A549 (cell line): ENCODE measurements around the gene AUTS2. TPM values are rescaled to one million over a fixed set of nuclear protein-coding genes. Genes with fewer than 3 reads are reported as not detected.

Experiments
- ATAC-seq, 2 experiments: fragments of 200-7000 bp in 1 of 2; fragments of >200 bp in 1 of 2; cut with Nextera tagmentation in 1 of 2; cut with Tn5 transposase in 1 of 2; 3 replicates each; pipeline versions ENCODE4 v1.8.0 to v1.9.1; 2018 to 2020; ENCODE audit warnings: mild to moderate bottlenecking in 1 of 2, moderate library complexity in 1 of 2
- CTCF ChIA-PET: fragments of 300-600 bp; sonication (Branson Sonifier 250); formaldehyde crosslinking; extraction: SDS; loops from one replicate; lab custom pipeline; 2021; ENCODE audit warnings: antibody characterized with exemption, inconsistent platforms; lab: Yijun Ruan, JAX
- POLR2A ChIA-PET: fragments of 350-600 bp; formaldehyde crosslinking; extraction: SDS; loops from one replicate; lab custom pipeline; 2021; ENCODE audit warnings: antibody characterized with exemption, inconsistent platforms; lab: Yijun Ruan, JAX
- DNase-seq, 2 experiments: peaks; one replicate each; pipeline versions ENCODE4 v3.0.0 to v3.0.0-alpha.2; 2011 to 2016; ENCODE audit warnings: low read depth in 1 of 2, low spot score in 1 of 2
- FAIRE-seq: peaks from 2 replicates; lab custom pipeline; 2011; peaks lifted over from hg19 to GRCh38; lab: Jason Lieb, UNC
- H3K27ac ChIP-seq, 2 experiments: fragments of >200 bp; sonication (Bioruptor Twin); formaldehyde crosslinking; 3 replicates each; pipeline ENCODE4 v1.5.1; 2016 to 2017
- H3K4me1 ChIP-seq: fragments of >200 bp; sonication (Bioruptor Twin); formaldehyde crosslinking; 3 replicates; pipeline ENCODE4 v1.6.1; 2016
- H3K4me2 ChIP-seq: fragments of >200 bp; sonication (Bioruptor Twin); formaldehyde crosslinking; 3 replicates; pipeline ENCODE4 v1.6.1; 2016
- H3K4me3 ChIP-seq: fragments of >200 bp; sonication (Bioruptor Twin); formaldehyde crosslinking; 3 replicates; pipeline ENCODE4 v1.5.1; 2016
- H3K9me3 ChIP-seq: fragments of >200 bp; sonication (Bioruptor Twin); formaldehyde crosslinking; 3 replicates; pipeline ENCODE4 v1.6.1; 2016
- CBX8 ChIP-seq: fragments of 200-600 bp; sonication (generic); IDR thresholded peaks from 2 replicates; pipeline ENCODE4 v1.6.1; 2016
- CHD2 ChIP-seq: fragments of 150-350 bp; IDR thresholded peaks from 2 replicates; pipeline ENCODE4 v1.6.1; 2014; ENCODE audit warnings: low read length; ENCODE audit not compliant: partially characterized antibody
- EHMT2 ChIP-seq: fragments of 200-600 bp; sonication (generic); IDR thresholded peaks from 2 replicates; pipeline ENCODE4 v1.6.1; 2016; ENCODE audit warnings: antibody characterized with exemption, low read depth, mild to moderate bottlenecking, moderate library complexity
- ELK1 ChIP-seq: fragments of 150-350 bp; IDR thresholded peaks from 2 replicates; pipeline ENCODE4 v1.6.1; 2014; ENCODE audit warnings: low read depth, mild to moderate bottlenecking, low read length
- FOSB ChIP-seq: fragments of 250-450 bp; sonication (Bioruptor Pico); IDR thresholded peaks from 2 replicates; pipeline ENCODE4 v1.5.0; 2020; ENCODE audit warnings: mild to moderate bottlenecking, moderate library complexity
- GATA3 ChIP-seq: IDR thresholded peaks from 2 replicates; pipeline ENCODE4 v1.6.1; 2012; ENCODE audit warnings: borderline replicate concordance
- HEYL ChIP-seq: fragments of 250-450 bp; sonication (Bioruptor Pico); IDR thresholded peaks from 2 replicates; pipeline ENCODE4 v1.8.0; 2021; ENCODE audit warnings: mild to moderate bottlenecking, moderate library complexity
- JUNB ChIP-seq: fragments of >200 bp; sonication (Bioruptor Twin); formaldehyde crosslinking; IDR thresholded peaks from 2 replicates; pipeline ENCODE4 v1.6.1; 2016
- MAFK ChIP-seq: fragments of 450-650 bp; IDR thresholded peaks from 2 replicates; pipeline ENCODE4 v1.6.1; 2014; ENCODE audit not compliant: partially characterized antibody
- MYC ChIP-seq: IDR thresholded peaks from 2 replicates; pipeline ENCODE4 v1.6.1; 2012; ENCODE audit warnings: mild to moderate bottlenecking, inconsistent platforms, low read length, improper control_type of control experiment, borderline replicate concordance
- NR3C1 ChIP-seq: fragments of >200 bp; sonication (Bioruptor Twin); formaldehyde crosslinking; IDR thresholded peaks from 3 replicates; pipeline ENCODE4 v1.6.1; 2017
- RARB ChIP-seq: fragments of 250-450 bp; sonication (Bioruptor Pico); IDR thresholded peaks from 2 replicates; pipeline ENCODE4 v1.8.0; 2021; ENCODE audit warnings: mild to moderate bottlenecking, moderate library complexity
- ZC3H11A ChIP-seq: fragments of 450-650 bp; IDR thresholded peaks from 2 replicates; pipeline ENCODE4 v1.6.1; 2014; ENCODE audit warnings: antibody characterized with exemption, mild to moderate bottlenecking
- ZFP36 ChIP-seq: fragments of 450-650 bp; IDR thresholded peaks from 2 replicates; pipeline ENCODE4 v1.6.1; 2014; ENCODE audit warnings: borderline replicate concordance; ENCODE audit not compliant: partially characterized antibody
- ZNF302 ChIP-seq: fragments of 250-450 bp; sonication (Bioruptor Pico); IDR thresholded peaks from 2 replicates; pipeline ENCODE4 v1.9.0; 2021; ENCODE audit warnings: inconsistent platforms, mild to moderate bottlenecking, moderate library complexity
- WGBS: methylation state at CpG from one replicate; pipeline ENCODE4 v1.1.6; 2017; ENCODE audit errors: missing lambda C conversion rate; 5-methylcytosine and 5-hydroxymethylcytosine counted together
- polyA plus RNA-seq, 4 experiments: library from polyadenylated mRNA; depleted of rRNA in 3 of 4; stranded (reverse); fragments of >200 nt; fragmentation: RNase III in 1 of 4; extraction: RNeasy Plus Mini Kit Qiagen cat#74134 plus additional on column Dnase treatment in 1 of 4; gene quantifications; 2 replicates in 3 of 4; 3 replicates in 1 of 4; pipeline ENCODE4 v1.2.3, GENCODE V29; 2011 to 2017
- TF ChIP-seq, protein P1 (sequence below): fragments of 200-600 bp; sonication (generic); IDR thresholded peaks from 2 replicates; pipeline ENCODE4 v1.6.1; 2016; ENCODE audit warnings: antibody characterized with exemption, mild to moderate bottlenecking, moderate library complexity

AUTS2 gene
- polyA plus RNA-seq, 2 of the 4 experiments (the other 2 are of a cell fraction): 1.6 to 3.6 TPM

- no peak for DNase-seq
- no peak overlapping the region for H3K4me3 ChIP-seq
- no peak for FAIRE-seq
- no peak for ATAC-seq
- no peaks in the 10 kb centered on the region for H3K4me1 ChIP-seq
- CTCF ChIA-PET: interaction anchor here (0.5 kb wide), 1 partner anchor 1711 kb away, joined by 3 read pairs; no protein-coding TSS in a partner anchor
- H3K4me2 ChIP-seq: no peak overlapping the region
- no peak overlapping the region for H3K27ac ChIP-seq
- H3K9me3 ChIP-seq: no peaks in the 10 kb centered on the region
- POLR2A ChIA-PET: no interaction called here
- no peak for TF ChIP-seq CBX8
- peak; percentile 87 for TF ChIP-seq ZC3H11A
- 67% methylated on average over 8 of the region's 8 CpGs for WGBS
Observed at GRCh38 chr7:70410134-70410750, 812.0 kb downstream of the AUTS2 start.

DNA sequence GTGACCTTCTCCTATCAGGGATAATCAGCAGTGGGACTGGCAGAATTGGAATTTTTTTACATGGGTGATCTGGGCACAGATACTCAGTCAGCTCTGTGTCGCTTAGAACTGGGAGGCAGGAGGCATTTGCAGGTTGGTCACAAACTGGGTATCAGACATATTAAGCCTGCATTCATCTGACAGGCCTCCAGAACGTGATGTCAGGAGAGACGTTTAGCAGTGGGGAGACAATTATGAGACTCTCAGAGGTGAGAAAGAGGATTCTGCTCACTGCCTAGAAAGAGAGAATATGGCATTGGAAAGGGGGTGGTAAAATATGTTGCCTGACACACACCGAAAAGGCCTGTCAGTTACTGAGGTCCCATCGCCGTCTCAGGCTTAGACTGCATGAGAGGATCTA, 816.1 kb downstream of the AUTS2 start:
- POLR2A ChIA-PET: no interaction called here
- no peak overlapping the region for H3K4me2 ChIP-seq
- no peak overlapping the region for H3K27ac ChIP-seq
- H3K9me3 ChIP-seq: no peaks in the 10 kb centered on the region
- CTCF ChIA-PET: no interaction called here
- TF ChIP-seq ELK1 (no peak), FOSB (CRISPR knock-in tag) (no peak), NR3C1 (no peak), EHMT2 (no peak), ZC3H11A (no peak)
- FAIRE-seq: no peak
- H3K4me1 ChIP-seq: no peaks in the 10 kb centered on the region
- DNase-seq: no peak
- ATAC-seq: no peak
- no peak overlapping the region for H3K4me3 ChIP-seq
- 48% methylated on average over 6 of the region's 6 CpGs for WGBS

DNA sequence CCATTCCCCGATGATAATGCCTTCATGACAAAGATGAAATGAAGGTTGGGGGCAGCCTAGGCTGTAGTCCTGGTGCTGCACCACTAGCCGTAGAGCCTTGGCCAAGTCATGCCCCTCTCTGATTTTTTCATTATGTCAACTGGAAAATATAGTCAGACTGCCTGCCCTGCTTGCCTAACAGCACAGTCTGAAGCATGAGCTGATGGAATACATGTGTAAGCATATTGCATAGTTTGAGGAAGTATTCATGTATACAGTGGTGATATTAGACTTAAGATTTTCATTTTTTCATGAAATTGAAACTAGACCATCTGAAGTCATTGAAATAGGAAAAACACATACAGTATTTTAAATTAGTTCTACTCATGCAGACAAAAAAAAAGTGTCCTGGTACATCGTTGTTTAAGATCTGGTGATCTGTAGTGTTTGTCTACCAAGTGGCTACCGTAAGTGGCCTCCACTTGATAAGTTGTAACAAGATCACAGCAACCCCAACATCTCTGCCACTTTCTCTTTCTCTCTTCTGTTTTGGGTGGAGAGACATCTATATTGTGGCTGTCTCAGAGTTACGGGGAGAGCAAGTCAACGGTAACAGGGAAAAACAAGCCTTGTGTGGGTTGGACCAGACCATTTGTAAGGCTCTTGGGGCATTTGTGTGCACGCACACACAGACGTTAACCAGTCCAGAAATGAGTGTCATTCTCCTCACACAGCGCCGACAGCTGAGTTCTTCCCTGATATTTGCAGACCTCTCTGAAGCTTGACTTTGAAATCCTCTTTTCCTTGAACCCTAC, 817.1 kb downstream of the AUTS2 start:
- Histone ChIP-seq H3K9me3 (no peaks in the 10 kb centered on the region), H3K4me3 (no peak overlapping the region), H3K4me1 (no peaks in the 10 kb centered on the region), H3K4me2 (no peak overlapping the region)
- WGBS: 37% methylated on average over 10 of the region's 10 CpGs
- CTCF ChIA-PET: no interaction called here
- TF ChIP-seq HEYL (CRISPR knock-in tag) (no peak), MAFK (no peak), ZFP36 (no peak), FOSB (CRISPR knock-in tag) (no peak), GATA3 (no peak), CHD2 (no peak), MYC (no peak), JUNB (no peak), ZC3H11A (no peak), ZNF302 (no peak), RARB (CRISPR knock-in tag) (no peak)
- TF ChIP-seq, all 56 proteins: peak for 0
- DNase-seq (no peak), ATAC-seq (no peak), FAIRE-seq (no peak)
- no peak overlapping the region for H3K27ac ChIP-seq
- POLR2A ChIA-PET: no interaction called here

- H3K9me3 ChIP-seq: no peaks in the 10 kb centered on the region
- ATAC-seq: no peak
Observed at GRCh38 chr7:70416347-70416985, 818.2 kb downstream of the AUTS2 start.

More at GRCh38 chr7:70416347-70416985, 818.2 kb downstream of the AUTS2 start:
- Histone ChIP-seq H3K4me1 (no peaks in the 10 kb centered on the region), H3K4me3 (no peak overlapping the region), H3K27ac (no peak overlapping the region), H3K4me2 (no peak overlapping the region)
- FAIRE-seq: no peak
- 35% methylated on average over 7 of the region's 11 CpGs for WGBS
- no peak for TF ChIP-seq MYC
- TF ChIP-seq, protein P1, sequence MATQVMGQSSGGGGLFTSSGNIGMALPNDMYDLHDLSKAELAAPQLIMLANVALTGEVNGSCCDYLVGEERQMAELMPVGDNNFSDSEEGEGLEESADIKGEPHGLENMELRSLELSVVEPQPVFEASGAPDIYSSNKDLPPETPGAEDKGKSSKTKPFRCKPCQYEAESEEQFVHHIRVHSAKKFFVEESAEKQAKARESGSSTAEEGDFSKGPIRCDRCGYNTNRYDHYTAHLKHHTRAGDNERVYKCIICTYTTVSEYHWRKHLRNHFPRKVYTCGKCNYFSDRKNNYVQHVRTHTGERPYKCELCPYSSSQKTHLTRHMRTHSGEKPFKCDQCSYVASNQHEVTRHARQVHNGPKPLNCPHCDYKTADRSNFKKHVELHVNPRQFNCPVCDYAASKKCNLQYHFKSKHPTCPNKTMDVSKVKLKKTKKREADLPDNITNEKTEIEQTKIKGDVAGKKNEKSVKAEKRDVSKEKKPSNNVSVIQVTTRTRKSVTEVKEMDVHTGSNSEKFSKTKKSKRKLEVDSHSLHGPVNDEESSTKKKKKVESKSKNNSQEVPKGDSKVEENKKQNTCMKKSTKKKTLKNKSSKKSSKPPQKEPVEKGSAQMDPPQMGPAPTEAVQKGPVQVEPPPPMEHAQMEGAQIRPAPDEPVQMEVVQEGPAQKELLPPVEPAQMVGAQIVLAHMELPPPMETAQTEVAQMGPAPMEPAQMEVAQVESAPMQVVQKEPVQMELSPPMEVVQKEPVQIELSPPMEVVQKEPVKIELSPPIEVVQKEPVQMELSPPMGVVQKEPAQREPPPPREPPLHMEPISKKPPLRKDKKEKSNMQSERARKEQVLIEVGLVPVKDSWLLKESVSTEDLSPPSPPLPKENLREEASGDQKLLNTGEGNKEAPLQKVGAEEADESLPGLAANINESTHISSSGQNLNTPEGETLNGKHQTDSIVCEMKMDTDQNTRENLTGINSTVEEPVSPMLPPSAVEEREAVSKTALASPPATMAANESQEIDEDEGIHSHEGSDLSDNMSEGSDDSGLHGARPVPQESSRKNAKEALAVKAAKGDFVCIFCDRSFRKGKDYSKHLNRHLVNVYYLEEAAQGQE: no peak
- CTCF ChIA-PET: no interaction called here
- POLR2A ChIA-PET: no interaction called here
- DNase-seq: no peak
